Loucy (cell line): Measurements from ENCODE around the gene DNAJB4.

ENCODE experiments used
- EZH2phosphoT487 ChIP-seq: fragments of 200-600 bp; IDR thresholded peaks from 2 replicates; pipeline ENCODE4 v1.6.1; 2018; ENCODE audit warnings: antibody characterized with exemption, mild to moderate bottlenecking, moderate library complexity, borderline replicate concordance
- TF ChIP-seq, protein P1 (sequence below): fragments of 200-600 bp; sonication (generic); conservative IDR thresholded peaks from 2 replicates; pipeline ENCODE4 v1.5.1; 2014; ENCODE audit warnings: mild to moderate bottlenecking, antibody characterized with exemption, low read length

DNA sequence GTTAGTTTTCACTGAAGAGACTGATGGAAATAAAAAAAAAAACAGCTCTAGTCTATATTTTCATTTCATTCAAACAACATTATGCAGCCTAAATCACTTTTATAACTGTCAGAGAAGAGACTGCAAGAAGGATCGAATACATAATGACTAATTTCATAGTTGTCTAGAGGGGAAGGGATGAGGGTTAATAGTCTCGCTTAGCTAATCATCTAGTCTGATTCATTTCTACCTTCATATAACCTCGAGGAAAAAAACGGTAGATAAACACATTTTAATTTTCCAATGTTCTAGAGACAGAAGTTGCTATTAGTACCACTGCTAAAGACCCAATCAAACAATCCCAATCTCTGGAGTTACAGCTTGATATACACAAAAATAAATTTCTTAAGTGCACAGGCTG lies 29.4 kb upstream of the DNAJB4 start:
- TF ChIP-seq, protein P1, sequence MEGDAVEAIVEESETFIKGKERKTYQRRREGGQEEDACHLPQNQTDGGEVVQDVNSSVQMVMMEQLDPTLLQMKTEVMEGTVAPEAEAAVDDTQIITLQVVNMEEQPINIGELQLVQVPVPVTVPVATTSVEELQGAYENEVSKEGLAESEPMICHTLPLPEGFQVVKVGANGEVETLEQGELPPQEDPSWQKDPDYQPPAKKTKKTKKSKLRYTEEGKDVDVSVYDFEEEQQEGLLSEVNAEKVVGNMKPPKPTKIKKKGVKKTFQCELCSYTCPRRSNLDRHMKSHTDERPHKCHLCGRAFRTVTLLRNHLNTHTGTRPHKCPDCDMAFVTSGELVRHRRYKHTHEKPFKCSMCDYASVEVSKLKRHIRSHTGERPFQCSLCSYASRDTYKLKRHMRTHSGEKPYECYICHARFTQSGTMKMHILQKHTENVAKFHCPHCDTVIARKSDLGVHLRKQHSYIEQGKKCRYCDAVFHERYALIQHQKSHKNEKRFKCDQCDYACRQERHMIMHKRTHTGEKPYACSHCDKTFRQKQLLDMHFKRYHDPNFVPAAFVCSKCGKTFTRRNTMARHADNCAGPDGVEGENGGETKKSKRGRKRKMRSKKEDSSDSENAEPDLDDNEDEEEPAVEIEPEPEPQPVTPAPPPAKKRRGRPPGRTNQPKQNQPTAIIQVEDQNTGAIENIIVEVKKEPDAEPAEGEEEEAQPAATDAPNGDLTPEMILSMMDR, result no peak
- TF ChIP-seq EZH2phosphoT487, result no peak
